GM19238 (cell line): ENCODE measurements around the gene TMEM40.
"Not testable (repeated sequence)": the region's sequence is repeated elsewhere in the genome, so short reads cannot be mapped to it uniquely, and the experiment has no call there.

Source experiments
- DNase-seq: peaks from one replicate; pipeline ENCODE4 v3.0.0; 2011; ENCODE audit warnings: low spot score; ENCODE audit not compliant: insufficient read length

Gene TMEM40

GRCh38 chr3:12777171-12777570, 18.1 kb upstream of the TMEM40 start:
- no peak for DNase-seq

GRCh38 chr3:12775970-12776369, 16.9 kb upstream of the TMEM40 start:
- not testable (repeated sequence) for DNase-seq

- DNase-seq: no peak
Observed at GRCh38 chr3:12775226-12775625, 16.2 kb upstream of the TMEM40 start.

GRCh38 chr3:12774619-12775018, 15.6 kb upstream of the TMEM40 start:
- no peak for DNase-seq

- DNase-seq: no peak
Observed at GRCh38 chr3:12773710-12774086, 14.6 kb upstream of the TMEM40 start.

- DNase-seq: no peak
Observed at GRCh38 chr3:12773030-12773709, 14.1 kb upstream of the TMEM40 start.

GRCh38 chr3:12772462-12772861, 13.4 kb upstream of the TMEM40 start:
- no peak for DNase-seq

GRCh38 chr3:12771236-12771635, 12.2 kb upstream of the TMEM40 start:
- no peak for DNase-seq

- no peak for DNase-seq
Observed at GRCh38 chr3:12769761-12770160, 10.7 kb upstream of the TMEM40 start.

- DNase-seq: no peak
Observed at GRCh38 chr3:12768579-12769527, 9.8 kb upstream of the TMEM40 start.

GRCh38 chr3:12766541-12766940, 7.5 kb upstream of the TMEM40 start:
- no peak for DNase-seq

GRCh38 chr3:12764171-12764776, 5.2 kb upstream of the TMEM40 start:
- DNase-seq: no peak

- DNase-seq: no peak
Observed at GRCh38 chr3:12759693-12760565, 870 bp upstream of the TMEM40 start.

- no peak for DNase-seq
Observed at GRCh38 chr3:12758025-12758781, 856 bp downstream of the TMEM40 start.

GRCh38 chr3:12756635-12757034, 2.4 kb downstream of the TMEM40 start:
- no peak for DNase-seq

- DNase-seq: no peak
Observed at GRCh38 chr3:12756175-12756574, 2.9 kb downstream of the TMEM40 start.

- DNase-seq: no peak
Observed at GRCh38 chr3:12755754-12756153, 3.3 kb downstream of the TMEM40 start.

GRCh38 chr3:12754313-12754712, 4.7 kb downstream of the TMEM40 start:
- no peak for DNase-seq

- no peak for DNase-seq
Observed at GRCh38 chr3:12753275-12754028, 5.6 kb downstream of the TMEM40 start.

GRCh38 chr3:12752809-12753208, 6.2 kb downstream of the TMEM40 start:
- DNase-seq: no peak
